ENCODE data around the gene PRKN. TPM values are rescaled to one million over a fixed set of nuclear protein-coding genes. Genes with fewer than 3 reads are reported as not detected.

The PRKN gene
- total and polyA plus RNA-seq, 2 experiments from 2014 or later: 2.3 to 3.9 TPM

DNA sequence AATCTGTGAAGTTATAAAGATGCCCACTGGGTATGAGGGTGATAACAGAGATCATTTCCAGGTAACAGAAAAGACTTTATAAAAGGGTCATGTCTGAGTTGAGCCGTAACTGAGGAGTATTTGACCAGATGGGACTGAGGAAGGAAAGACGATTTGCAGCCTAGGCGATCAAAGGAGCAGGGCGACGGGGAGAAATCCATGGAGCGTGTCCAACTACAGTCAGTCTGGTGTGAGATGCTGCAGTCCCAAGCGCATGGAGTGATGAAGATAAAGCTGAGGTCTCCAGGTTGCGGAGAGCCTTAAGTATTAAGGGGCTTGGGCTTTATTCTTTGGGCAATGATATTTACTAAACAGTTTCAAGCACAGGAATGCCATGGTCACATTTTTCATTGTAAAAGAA is 166.7 kb downstream of the PRKN start:
- TF ChIP-seq EZH2 (IDR thresholded peaks at IDR 0.05; ENCODE audit: borderline replicate concordance) (no peak), EZH2phosphoT487 (IDR thresholded peaks at IDR 0.05; ENCODE audit: low read depth, severe bottlenecking, unreplicated experiment) (no peak)
- TF ChIP-seq, protein P1, sequence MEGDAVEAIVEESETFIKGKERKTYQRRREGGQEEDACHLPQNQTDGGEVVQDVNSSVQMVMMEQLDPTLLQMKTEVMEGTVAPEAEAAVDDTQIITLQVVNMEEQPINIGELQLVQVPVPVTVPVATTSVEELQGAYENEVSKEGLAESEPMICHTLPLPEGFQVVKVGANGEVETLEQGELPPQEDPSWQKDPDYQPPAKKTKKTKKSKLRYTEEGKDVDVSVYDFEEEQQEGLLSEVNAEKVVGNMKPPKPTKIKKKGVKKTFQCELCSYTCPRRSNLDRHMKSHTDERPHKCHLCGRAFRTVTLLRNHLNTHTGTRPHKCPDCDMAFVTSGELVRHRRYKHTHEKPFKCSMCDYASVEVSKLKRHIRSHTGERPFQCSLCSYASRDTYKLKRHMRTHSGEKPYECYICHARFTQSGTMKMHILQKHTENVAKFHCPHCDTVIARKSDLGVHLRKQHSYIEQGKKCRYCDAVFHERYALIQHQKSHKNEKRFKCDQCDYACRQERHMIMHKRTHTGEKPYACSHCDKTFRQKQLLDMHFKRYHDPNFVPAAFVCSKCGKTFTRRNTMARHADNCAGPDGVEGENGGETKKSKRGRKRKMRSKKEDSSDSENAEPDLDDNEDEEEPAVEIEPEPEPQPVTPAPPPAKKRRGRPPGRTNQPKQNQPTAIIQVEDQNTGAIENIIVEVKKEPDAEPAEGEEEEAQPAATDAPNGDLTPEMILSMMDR (IDR thresholded peaks at IDR 0.05; ENCODE audit: poor library complexity): no peak
- Histone ChIP-seq H3K36me3 (replicated peaks; ENCODE audit: insufficient read depth, low read depth) (no peaks in the 10 kb centered on the region), H3K4me1 (ENCODE audit: insufficient read depth) (no peaks in the 10 kb centered on the region), H3K79me2 (no peaks in the 10 kb centered on the region), H3K4me3 (no peak overlapping the region), H3K9me2 (replicated peaks; ENCODE audit: insufficient read depth) (no peaks in the 10 kb centered on the region), H3K4me2 (no peak overlapping the region), H2AFZ (no peak overlapping the region), H3K27me3 (no peaks in the 10 kb centered on the region), H4K20me1 (ENCODE audit: insufficient read depth, poor library complexity, severe bottlenecking) (no peaks in the 10 kb centered on the region), H3K27ac (no peak overlapping the region), H3K9me3 (ENCODE audit: low read depth) (no peaks in the 10 kb centered on the region)
- no peak for DNase-seq (ENCODE audit: low spot score)
- WGBS (ENCODE audit: low lambda C conversion rate, missing lambda C conversion rate): 91% methylated on average over 8 of the region's 8 CpGs

DNA sequence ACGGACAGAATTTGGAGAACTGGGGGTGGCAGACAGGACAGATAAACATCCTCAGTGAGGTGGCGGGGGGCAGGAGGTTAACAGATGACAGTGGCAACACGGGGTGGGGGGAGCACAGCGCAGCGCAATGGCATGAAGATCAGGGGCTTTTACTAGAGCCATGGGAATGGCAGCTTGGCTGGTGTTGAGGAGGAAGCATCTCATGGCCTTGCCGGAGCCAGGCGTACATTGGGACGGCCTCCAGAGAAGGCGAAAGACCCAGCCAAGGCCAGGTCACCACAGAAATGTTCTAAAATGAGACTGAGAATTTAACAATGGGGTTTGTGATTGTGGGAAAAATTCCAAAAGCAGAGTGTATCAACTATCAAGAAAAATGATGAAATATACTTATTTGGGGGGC is 173.0 kb downstream of the PRKN start:
- H3K4me3 ChIP-seq: no peak overlapping the region
- H3K9me3 ChIP-seq (ENCODE audit: low read depth): no peaks in the 10 kb centered on the region
- TF ChIP-seq, protein P1 (IDR thresholded peaks at IDR 0.05; ENCODE audit: poor library complexity): no peak
- TF ChIP-seq EZH2 (IDR thresholded peaks at IDR 0.05; ENCODE audit: borderline replicate concordance) (no peak), EZH2phosphoT487 (IDR thresholded peaks at IDR 0.05; ENCODE audit: low read depth, severe bottlenecking, unreplicated experiment) (no peak)
- H3K4me1 ChIP-seq (ENCODE audit: insufficient read depth): no peaks in the 10 kb centered on the region
- no peaks in the 10 kb centered on the region for H3K9me2 ChIP-seq (replicated peaks; ENCODE audit: insufficient read depth)
- no peaks in the 10 kb centered on the region for H3K79me2 ChIP-seq
- no peaks in the 10 kb centered on the region for H3K36me3 ChIP-seq (replicated peaks; ENCODE audit: insufficient read depth, low read depth)
- H4K20me1 ChIP-seq (ENCODE audit: insufficient read depth, poor library complexity, severe bottlenecking): no peaks in the 10 kb centered on the region
- no peak overlapping the region for H3K27ac ChIP-seq
- 94% methylated on average over 9 of the region's 9 CpGs for WGBS (ENCODE audit: low lambda C conversion rate, missing lambda C conversion rate)
- DNase-seq (ENCODE audit: low spot score): no peak
- H3K27me3 ChIP-seq: no peaks in the 10 kb centered on the region
- H2AFZ ChIP-seq: no peak overlapping the region
- no peak overlapping the region for H3K4me2 ChIP-seq

DNA sequence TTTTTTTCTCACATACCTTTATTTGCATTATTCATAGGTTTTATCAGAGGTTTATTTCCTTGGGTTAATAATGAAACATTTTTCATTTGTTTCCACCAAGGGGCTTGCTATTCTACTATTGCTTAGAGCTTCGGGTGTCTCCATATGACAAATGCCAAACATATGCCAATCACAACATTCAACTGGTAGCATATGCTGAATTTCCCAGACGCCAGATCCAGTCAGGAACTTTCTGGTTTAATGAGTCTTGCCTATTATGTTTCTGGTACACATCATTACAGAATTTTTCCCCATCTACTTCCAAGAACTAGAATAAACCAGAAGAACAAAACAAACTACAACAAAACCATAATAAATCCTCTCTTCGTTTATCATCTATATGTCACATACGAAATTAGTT is 180.7 kb downstream of the PRKN start:
- Histone ChIP-seq H3K36me3 (replicated peaks; ENCODE audit: insufficient read depth, low read depth) (no peaks in the 10 kb centered on the region), H2AFZ (no peak overlapping the region), H3K79me2 (no peaks in the 10 kb centered on the region), H3K4me3 (no peak overlapping the region), H3K4me2 (no peak overlapping the region), H3K27ac (no peak overlapping the region), H3K9me2 (replicated peaks; ENCODE audit: insufficient read depth) (no peaks in the 10 kb centered on the region), H3K27me3 (no peaks in the 10 kb centered on the region), H3K9me3 (ENCODE audit: low read depth) (no peaks in the 10 kb centered on the region), H4K20me1 (ENCODE audit: insufficient read depth, poor library complexity, severe bottlenecking) (no peaks in the 10 kb centered on the region), H3K4me1 (ENCODE audit: insufficient read depth) (no peaks in the 10 kb centered on the region)
- no peak for DNase-seq (ENCODE audit: low spot score)
- 79% methylated on average over 4 of the region's 4 CpGs for WGBS (ENCODE audit: low lambda C conversion rate, missing lambda C conversion rate)
- TF ChIP-seq, protein P1 (IDR thresholded peaks at IDR 0.05; ENCODE audit: poor library complexity): no peak
- TF ChIP-seq EZH2phosphoT487 (IDR thresholded peaks at IDR 0.05; ENCODE audit: low read depth, severe bottlenecking, unreplicated experiment) (no peak), EZH2 (IDR thresholded peaks at IDR 0.05; ENCODE audit: borderline replicate concordance) (no peak)

DNA sequence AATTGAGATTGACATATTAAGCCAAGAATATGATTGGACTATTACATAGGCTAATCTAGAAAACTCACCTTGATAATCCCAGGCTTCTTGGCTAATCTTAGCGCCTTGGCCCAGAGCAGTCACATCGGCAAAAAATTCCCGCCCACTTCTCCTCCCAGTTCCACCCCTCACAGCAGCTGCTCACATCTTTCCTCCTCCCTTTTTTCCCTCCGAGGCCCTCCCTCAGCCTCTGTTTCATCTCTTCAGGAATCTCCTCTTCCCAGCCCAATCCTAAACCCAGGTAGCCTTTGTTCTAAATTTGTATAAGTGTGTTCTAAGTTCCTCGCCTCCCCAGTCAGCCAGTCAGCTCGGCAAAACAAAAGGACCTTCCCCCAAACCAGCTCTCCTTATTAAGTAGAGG is 184.3 kb downstream of the PRKN start:
- no peak overlapping the region for H3K4me2 ChIP-seq
- no peak overlapping the region for H3K4me3 ChIP-seq
- no peaks in the 10 kb centered on the region for H3K4me1 ChIP-seq (ENCODE audit: insufficient read depth)
- no peaks in the 10 kb centered on the region for H3K79me2 ChIP-seq
- WGBS (ENCODE audit: low lambda C conversion rate, missing lambda C conversion rate): 79% methylated on average over 6 of the region's 6 CpGs
- TF ChIP-seq, protein P1 (IDR thresholded peaks at IDR 0.05; ENCODE audit: poor library complexity): no peak
- TF ChIP-seq EZH2 (IDR thresholded peaks at IDR 0.05; ENCODE audit: borderline replicate concordance) (no peak), EZH2phosphoT487 (IDR thresholded peaks at IDR 0.05; ENCODE audit: low read depth, severe bottlenecking, unreplicated experiment) (no peak)
- H2AFZ ChIP-seq: no peak overlapping the region
- H3K9me2 ChIP-seq (replicated peaks; ENCODE audit: insufficient read depth): no peaks in the 10 kb centered on the region
- H4K20me1 ChIP-seq (ENCODE audit: insufficient read depth, poor library complexity, severe bottlenecking): no peaks in the 10 kb centered on the region
- DNase-seq (ENCODE audit: low spot score): no peak
- no peak overlapping the region for H3K27ac ChIP-seq
- no peaks in the 10 kb centered on the region for H3K27me3 ChIP-seq
- no peaks in the 10 kb centered on the region for H3K36me3 ChIP-seq (replicated peaks; ENCODE audit: insufficient read depth, low read depth)
- no peaks in the 10 kb centered on the region for H3K9me3 ChIP-seq (ENCODE audit: low read depth)
